Stimulated activated CD8-positive, alpha-beta memory T cell treated with anti-CD3 and anti-CD28 coated beads, Interleukin-7, amount 100 ng/mL, for 48 hours (primary cell): ENCODE data around the gene TMED9.

Experiments used
- DNase-seq, 2 donors: peaks; one replicate each; pipeline ENCODE4 v3.0.0-alpha.2; 2020; ENCODE audit warnings: low read depth in 1 of 2; ENCODE audit errors: extremely low read depth in 1 of 2

The TMED9 gene

GRCh38 chr5:177576169-177576568, 15.8 kb upstream of the TMED9 start:
- no peak for DNase-seq

- DNase-seq: no peak
Measured at GRCh38 chr5:177578316-177578715, 13.7 kb upstream of the TMED9 start.

DNA sequence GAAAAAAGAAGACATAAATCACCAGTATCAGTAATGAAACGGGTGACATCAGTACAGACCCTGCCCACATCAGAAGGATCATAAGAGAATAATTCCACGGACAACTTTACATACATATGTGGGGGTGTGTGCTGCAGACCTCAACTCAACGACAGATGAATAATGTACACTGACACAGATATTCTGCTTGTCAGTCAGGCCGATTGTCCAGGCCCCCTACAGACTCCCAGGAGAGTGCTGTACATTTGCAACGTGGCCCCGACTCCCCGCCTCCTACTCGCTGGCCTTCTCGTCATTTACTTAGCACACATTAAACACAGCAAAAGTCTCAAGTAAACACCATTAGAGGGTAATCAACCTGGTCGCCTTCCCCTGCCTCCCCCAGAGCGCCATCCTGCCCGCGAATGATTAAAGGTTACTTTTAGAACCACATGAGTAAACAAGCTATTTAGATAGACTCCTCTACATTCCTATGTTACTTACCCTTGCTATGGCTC, 3.5 kb upstream of the TMED9 start:
- DNase-seq: no peak

DNA sequence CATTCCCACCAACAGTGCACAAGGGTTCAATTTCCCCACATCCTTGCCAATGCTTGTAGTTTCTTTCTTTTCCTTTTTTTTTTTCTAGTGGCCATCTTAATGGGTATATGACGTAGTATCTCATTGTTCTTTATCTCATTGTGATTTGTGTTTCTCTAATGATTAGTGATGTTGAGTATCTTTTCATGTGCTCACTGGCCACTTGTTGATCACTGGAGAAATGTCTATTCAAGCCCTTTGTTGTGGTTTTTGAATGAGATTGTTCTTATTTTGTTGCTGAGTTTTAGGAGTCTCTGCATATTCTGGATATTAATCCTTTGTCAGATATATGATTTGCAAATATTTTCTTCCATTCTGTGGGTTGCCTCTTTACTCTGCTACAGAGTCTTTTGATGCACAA, 1.6 kb upstream of the TMED9 start:
- DNase-seq: no peak

DNA sequence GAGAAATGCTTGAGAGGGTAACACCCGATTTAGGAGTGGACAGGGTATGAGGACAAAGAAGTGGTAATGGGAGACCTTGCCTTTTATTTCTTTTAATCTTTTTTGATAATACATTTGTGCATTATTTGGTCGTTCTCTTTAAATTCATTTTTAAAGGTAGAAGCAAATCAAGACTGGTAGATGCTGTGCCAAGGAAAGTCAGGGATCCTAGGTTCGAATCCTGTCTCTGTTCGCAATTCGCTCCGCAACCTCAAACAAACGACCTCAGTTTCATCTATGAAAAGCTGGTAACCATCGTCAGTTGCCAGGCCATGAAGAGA, 353 bp upstream of the TMED9 start:
- DNase-seq: no peak

DNA sequence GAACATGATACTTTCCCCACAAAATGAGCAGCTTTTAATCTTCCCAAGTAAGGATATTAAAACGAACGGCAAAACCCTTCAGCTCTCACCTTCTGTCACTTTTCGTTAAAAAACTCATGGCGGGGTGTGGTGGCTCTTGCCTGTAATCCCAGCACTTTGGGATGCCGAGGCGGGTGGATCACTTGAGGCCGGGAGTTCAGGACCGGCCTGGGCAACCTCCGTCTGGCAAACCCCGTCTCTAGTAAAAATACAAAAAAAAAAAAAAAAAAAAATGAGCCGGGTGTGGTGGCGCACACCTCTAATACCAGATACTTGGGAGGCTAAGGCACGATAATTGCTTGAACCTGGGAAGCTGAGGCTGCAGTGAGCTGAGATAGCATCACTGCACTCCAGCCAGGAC, 902 bp downstream of the TMED9 start:
- no peak for DNase-seq

- no peak for DNase-seq
Measured at GRCh38 chr5:177593511-177593910, 1.5 kb downstream of the TMED9 start.

- no peak for DNase-seq
Measured at GRCh38 chr5:177594071-177594470, 2.1 kb downstream of the TMED9 start.

DNA sequence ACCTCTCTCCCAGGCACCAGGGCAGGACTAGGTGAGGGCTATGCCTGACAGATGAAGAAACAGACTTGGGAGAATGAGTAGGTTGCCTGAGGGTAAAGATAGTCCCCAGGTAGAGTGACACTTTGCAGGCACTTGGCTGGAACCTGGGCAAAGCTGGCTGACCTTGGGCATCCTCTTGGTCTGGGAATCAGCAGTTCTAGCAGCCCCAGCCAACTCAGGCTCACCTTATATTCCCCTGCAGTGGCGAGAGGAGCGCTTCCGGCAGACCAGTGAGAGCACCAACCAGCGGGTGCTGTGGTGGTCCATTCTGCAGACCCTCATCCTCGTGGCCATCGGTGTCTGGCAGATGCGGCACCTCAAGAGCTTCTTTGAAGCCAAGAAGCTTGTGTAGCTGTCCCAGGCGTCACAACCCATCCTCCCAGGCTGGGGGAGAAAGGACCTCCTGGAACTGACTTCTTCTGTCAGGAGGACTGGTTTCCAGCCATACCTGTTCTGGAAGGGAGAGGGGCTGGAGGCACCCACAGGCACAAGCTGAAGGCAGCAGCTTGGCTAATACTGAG, 3.1 kb downstream of the TMED9 start:
- no peak for DNase-seq

DNA sequence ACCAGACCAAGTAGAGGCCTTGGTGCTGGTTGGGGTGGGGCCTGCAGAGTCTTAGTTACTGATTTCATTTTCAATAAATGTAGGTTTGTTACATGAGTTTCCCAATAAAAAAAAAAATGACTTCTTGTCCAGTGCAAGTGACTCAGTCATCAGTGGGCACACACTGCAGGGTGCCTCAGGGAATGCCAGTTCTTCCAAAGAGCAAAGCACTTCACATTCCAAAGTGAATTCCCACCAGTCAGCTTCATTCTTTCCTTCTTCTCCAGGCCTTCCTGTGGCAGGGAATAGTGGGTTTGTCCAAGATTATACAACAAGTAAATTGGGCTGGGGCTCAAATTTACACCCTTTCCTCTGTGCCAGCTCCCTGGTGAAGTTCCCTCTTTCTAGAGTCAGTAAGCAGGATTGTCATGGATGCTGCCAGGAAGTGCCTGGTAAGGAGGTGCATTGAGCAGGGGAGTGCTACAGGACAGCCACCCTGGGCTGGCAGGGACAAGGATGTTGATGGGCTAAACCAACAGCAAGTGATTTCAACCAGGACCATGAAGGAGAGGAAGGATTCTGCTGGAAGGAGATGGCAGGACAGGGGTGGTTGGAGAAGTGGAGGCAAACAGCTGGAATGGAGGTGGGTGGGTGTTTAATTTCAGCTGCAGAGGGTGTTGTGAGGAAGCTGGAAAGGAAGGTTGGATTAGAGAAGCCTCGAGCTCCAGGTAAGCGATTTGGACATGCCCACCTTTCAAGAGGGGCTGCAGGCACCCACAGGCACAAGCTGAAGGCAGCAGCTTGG, 4.2 kb downstream of the TMED9 start:
- DNase-seq: no peak

DNA sequence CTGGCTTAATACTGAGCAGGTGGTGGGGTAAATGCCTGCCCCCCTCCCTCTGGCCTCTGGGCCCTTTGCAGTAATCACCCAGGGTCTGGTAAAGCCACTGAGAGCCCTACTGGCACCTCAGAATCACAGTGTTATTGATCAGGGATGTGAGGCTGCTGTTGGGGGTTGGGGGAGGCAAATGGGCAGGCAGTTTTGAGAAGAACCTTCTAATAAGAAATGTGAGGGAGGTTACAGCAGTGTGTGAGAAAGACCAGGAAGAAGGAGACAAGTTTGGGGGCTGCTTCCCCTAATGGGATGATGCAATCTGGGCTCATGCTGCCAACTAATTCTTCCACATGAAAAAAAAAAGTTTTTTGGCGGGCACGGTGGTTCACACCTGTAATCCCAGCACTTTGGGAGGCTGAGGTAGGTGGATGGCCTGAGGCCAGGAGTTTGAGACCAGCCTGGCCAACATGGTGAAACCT, 4.8 kb downstream of the TMED9 start:
- no peak for DNase-seq

DNA sequence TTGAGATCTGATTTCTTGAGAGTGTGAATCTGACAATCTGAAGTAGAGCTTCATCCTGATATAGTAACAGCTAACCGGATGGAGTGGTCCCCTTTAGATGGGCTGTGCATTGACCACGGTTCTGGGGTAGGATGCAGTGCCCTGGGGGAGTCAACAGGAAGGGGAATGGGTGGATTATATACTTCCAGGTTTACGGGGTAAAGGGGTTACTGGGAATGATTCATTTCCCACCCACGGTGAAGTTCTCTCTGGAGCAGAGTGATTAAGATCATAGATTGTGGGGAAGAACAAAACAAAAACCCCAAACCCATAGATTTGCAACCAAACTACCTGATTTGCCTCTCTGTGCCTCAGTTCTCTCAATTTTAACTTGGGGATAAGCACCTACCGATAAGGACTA, 6.5 kb downstream of the TMED9 start:
- DNase-seq: no peak

- peak; percentile 66 to 78 for DNase-seq
Measured at GRCh38 chr5:177599731-177600507, 7.9 kb downstream of the TMED9 start, which contains the start of gene B4GALT7. Gene B4GALT7, plus strand, starts transcription at chr5:177600132. Its CDS starts 79 bp downstream, at chr5:177600211.

DNA sequence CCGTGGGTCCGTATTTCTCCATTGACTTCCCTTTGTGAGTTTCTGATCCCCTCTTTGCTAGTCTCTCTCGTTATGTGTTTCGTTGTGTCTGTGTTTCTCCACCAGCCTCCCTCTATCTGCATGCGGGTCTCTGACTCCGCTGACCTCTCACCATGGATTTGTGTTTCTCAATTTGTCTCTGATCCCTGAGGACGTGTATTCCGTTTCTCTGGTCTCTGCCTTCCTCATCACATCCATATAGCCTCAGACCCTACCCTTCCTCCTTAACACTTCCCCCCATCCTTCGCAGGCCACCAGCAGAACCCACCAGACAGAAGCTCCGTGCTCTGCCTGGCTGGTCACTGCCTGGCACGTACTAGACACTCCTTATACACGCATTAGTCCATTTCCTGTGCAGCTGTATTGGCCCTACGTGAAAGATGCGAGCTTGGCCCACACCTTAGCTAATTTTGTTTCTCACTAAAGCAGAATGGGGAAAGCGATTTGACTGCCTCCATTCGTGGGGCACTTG, 8.6 kb downstream of the TMED9 start:
- DNase-seq: no peak

DNA sequence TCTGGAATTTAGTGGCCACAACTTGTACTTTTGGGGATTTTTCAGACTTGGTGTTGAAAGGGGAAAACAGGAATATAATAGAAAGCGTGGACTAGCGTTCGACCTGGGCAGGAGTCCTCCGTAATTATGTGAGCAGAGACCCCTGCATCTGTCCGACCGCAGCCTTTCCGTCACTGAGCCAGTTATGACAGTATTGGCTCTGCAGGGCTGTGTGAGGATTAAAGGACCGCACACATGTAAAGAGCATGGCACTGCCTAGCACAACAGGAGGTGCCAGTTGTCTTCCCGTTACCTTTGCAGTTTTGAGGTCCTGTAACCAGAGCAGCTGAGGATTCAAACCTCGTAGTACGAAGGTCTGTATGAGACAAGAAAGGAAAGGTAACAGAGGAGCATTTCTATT, 9.1 kb downstream of the TMED9 start:
- no peak for DNase-seq

DNA sequence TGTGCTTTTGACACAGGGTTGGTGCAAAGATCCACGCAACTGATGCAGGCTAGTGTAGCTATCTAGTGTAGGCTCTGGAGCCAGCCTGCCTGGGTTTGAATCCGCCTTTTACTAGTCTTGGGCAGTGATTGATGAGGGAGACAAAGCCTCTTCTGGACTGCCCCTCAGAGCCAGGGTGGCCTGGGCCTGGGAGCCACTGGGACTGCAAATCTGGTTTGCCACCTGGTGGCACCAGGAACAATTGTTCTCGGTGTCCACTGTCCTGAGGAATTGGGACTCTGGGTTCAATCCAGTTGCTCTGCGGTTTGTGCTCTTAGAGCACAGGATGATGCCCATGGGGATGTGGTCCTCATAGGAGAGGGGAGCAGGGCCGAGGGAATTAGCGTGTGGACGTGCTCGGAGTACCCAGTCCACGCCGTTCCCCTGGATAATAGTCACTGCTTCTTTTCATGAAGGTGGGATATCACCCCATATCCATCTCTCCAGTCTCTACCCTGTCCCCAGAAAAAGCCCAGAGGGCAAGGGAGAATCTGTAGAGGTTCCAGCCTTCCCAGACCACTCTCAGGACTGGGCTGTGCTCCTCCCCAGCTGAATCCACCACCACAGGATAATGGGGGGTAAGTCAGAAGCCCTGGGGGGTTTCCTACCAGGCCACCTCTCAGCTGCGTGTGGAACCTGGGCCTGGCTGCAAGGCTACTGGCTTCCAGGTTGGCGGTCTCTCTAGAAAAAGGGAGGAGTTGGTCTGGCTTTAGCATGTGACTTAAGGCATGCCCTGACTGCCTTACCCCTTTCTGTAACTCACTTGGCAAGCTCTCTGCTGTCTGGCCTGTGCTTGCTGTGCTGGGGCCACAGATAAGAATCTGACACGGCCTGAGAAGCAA, 9.8 kb downstream of the TMED9 start:
- DNase-seq: no peak

DNA sequence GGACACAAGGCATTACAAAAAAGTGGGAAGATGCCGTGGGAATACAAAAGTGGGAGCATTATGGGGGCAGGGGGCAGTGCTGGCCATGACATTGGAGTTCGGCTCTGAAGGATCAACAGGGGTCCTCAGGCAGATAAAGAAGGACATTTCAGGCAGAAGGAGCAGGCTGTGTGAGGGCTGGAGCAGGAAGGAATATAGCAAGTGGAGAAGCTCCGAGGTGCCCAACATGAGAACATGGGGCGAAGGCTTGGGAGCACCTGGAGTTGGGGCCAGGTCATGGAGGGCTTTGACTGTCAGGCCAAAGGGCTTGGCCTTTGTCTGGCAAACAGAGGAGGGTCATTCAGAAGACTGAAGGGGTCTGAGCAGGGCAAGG, 10.4 kb downstream of the TMED9 start:
- DNase-seq: no peak

DNA sequence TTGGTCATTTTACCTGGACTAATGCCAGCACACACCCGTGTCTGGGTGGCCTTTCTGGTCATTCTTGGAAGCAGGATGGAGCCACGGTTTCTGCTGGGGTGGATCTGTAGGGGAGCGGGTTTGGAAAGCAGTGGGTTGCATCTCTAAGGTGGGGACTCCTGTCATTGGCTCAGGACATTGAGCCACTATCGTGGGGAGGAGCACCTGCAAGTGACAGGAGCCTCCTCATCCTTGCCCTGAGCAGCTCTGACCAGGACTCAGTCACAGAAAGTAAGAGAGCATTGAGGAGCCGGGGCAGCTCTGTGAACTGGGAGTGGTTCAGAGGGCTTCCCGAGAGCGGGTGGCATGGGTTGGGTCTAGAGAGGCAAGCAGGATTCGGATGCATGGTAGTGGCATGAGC, 11.6 kb downstream of the TMED9 start:
- DNase-seq: no peak

DNA sequence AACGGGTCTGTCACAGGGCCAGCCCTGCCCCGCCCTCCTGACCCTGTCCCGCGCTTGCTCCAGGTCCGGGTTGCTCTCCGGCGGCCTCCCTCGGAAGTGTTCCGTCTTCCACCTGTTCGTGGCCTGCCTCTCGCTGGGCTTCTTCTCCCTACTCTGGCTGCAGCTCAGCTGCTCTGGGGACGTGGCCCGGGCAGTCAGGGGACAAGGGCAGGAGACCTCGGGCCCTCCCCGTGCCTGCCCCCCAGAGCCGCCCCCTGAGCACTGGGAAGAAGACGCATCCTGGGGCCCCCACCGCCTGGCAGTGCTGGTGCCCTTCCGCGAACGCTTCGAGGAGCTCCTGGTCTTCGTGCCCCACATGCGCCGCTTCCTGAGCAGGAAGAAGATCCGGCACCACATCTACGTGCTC, 12.1 kb downstream of the TMED9 start:
- no peak for DNase-seq

GRCh38 chr5:177604656-177605055, 12.7 kb downstream of the TMED9 start:
- no peak for DNase-seq

DNA sequence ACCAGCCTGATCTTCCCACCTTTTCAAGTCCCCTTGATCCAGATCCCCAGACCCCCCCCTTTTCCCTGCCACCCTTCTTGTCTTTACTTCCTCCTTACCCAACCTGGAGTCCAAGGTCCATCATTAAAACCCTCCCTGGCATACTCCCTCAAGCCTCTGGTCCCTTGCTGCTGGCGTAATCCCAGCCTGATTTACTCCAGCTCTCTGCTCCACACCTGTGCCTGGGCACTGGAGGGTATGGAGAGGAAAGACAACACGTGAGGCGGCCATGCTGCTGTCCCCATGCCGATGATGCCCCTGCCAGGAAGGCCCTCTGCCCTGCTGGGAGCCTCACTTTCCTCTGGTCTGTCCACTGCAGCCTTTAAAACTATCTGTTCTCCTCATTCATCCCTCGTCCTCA, 13.1 kb downstream of the TMED9 start:
- no peak for DNase-seq
